ENCODE measurements around the gene KCNH2. TPM values are rescaled to one million over a fixed set of nuclear protein-coding genes. Genes with fewer than 3 reads are reported as not detected.

KCNH2 gene
- total and polyA plus RNA-seq, 2 donors (not counting 1 experiment from before 2014, with no cell fraction given), result 0.86 to 2.7 TPM

DNA sequence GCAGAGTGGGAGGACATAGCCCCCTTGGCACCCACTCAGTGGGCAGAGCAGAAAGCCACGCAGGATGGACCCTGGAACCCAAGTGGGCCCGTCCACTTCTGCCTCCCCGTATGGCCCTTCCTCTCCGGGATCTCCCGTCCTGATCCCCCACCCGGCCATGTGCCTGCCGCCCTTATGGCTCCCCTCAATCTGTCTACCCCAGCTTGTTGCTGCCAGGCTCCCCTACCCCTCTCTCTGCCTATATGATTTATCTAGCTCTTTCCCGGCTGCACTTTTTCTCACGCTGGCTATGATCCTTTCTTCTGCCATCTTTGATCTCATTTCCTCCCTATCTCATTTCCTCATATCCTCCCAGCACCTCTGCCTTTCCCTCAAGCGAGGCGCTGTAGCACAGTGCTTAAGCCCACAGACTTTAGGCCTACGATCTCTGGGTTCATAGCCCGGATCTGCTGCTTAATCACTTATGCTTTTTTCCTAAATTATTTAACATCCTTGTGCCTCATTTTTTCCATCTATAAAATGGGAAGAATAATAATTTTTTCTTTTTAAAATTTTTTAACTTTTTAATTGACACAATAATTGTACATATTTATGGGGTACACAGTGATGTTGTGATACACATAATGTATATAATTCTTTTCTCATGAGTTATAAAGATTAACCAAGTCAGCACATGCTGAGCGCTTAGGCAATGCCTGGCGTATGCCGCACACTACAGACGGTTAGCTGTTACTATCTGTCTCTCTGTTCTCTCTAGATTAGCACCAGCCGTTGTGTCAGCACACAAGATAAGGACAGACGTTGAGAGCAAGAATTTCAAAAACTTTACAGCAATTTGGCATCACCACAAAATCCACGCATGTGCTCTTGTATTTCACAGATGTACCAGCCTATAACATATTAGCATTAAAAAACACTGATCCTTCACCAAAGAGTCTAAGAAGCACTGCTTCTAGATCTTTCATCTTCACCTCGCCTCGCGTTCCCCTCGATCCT is 18.1 kb downstream of the KCNH2 start:
- peaks cover 3 to 5% of the 10 kb centered on the region in 2 donors for H3K4me1 ChIP-seq (ENCODE audit: control insufficient read depth in 2 of 2, insufficient read depth in 2 of 2, low read length in 2 of 2)
- H3K79me2 ChIP-seq (ENCODE audit: control insufficient read depth, insufficient read depth, low read length), result no peaks in the 10 kb centered on the region
- H3K27ac ChIP-seq (ENCODE audit: low read length in 2 of 2), result no peak overlapping the region
- no peaks in the 10 kb centered on the region for H3K36me3 ChIP-seq (replicated peaks in 1 of 2; ENCODE audit: control extremely low read depth in 1 of 2, control insufficient read depth in 1 of 2, extremely low read depth in 1 of 2, insufficient read depth in 2 of 2, low read length in 1 of 2)
- H3K4me3 ChIP-seq (ENCODE audit: control extremely low read depth in 1 of 5, extremely low read depth in 1 of 5, insufficient read depth in 1 of 5, low read depth in 2 of 5, low read length in 4 of 5), result no peak overlapping the region
- peaks cover 48% of the 10 kb centered on the region for H3K27me3 Mint-ChIP-seq
- H3K9ac ChIP-seq (ENCODE audit: low read length), result no peak overlapping the region
- POLR2A ChIA-PET, result no interaction called here
- H3K4me3 Mint-ChIP-seq, result no peak overlapping the region
- H4K20me1 ChIP-seq (ENCODE audit: control insufficient read depth, insufficient read depth, low read length, poor library complexity, severe bottlenecking), result no peaks in the 10 kb centered on the region
- no peaks in the 10 kb centered on the region for H3K9me3 Mint-ChIP-seq (ENCODE audit: insufficient read depth)
- H3K4me2 ChIP-seq (replicated peaks; ENCODE audit: low read depth, low read length, poor library complexity, severe bottlenecking), result no peak overlapping the region
- 54% methylated on average over 23 of the region's 24 CpGs for WGBS (ENCODE audit: insufficient coverage)
- peaks cover 0 to 9% (median 0%) of the 10 kb centered on the region in 3 donors for H3K9me3 ChIP-seq (ENCODE audit: control extremely low read depth in 1 of 3, control insufficient read depth in 2 of 3, insufficient read depth in 1 of 3, low read length in 2 of 3)
- CTCF ChIA-PET, result interaction anchor here (1.5 to 3.6 kb wide), 2 partner anchors 150 to 152 kb away, joined by 5 to 44 read pairs; no protein-coding TSS in a partner anchor
- TF ChIP-seq EZH2 (IDR thresholded peaks at IDR 0.05; ENCODE audit: borderline replicate concordance, insufficient read depth, low read depth, low read length, poor library complexity, severe bottlenecking), result no peak
- TF ChIP-seq, protein P1, sequence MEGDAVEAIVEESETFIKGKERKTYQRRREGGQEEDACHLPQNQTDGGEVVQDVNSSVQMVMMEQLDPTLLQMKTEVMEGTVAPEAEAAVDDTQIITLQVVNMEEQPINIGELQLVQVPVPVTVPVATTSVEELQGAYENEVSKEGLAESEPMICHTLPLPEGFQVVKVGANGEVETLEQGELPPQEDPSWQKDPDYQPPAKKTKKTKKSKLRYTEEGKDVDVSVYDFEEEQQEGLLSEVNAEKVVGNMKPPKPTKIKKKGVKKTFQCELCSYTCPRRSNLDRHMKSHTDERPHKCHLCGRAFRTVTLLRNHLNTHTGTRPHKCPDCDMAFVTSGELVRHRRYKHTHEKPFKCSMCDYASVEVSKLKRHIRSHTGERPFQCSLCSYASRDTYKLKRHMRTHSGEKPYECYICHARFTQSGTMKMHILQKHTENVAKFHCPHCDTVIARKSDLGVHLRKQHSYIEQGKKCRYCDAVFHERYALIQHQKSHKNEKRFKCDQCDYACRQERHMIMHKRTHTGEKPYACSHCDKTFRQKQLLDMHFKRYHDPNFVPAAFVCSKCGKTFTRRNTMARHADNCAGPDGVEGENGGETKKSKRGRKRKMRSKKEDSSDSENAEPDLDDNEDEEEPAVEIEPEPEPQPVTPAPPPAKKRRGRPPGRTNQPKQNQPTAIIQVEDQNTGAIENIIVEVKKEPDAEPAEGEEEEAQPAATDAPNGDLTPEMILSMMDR (IDR thresholded peaks at IDR 0.05), result no peak
- H3K27ac Mint-ChIP-seq, result no peak overlapping the region
- ATAC-seq (ENCODE audit: low read depth), result no peak
- H3K4me1 Mint-ChIP-seq, result peaks cover 2% of the 10 kb centered on the region
- peaks cover 0 to 66% (median 5%) of the 10 kb centered on the region in 4 experiments for H3K27me3 ChIP-seq (replicated peaks in 1 of 4; ENCODE audit: control extremely low read depth in 1 of 4, control insufficient read depth in 3 of 4, insufficient read depth in 4 of 4, low read length in 3 of 4)
- no peak overlapping the region for H2AFZ ChIP-seq (ENCODE audit: insufficient read depth, low read depth, low read length, poor library complexity, severe bottlenecking)
- intact Hi-C loops (cut with micrococcal nuclease), result no loop called here
- no peak for DNase-seq

- Histone ChIP-seq H3K27me3 (replicated peaks in 1 of 4; ENCODE audit: control extremely low read depth in 1 of 4, control insufficient read depth in 3 of 4, insufficient read depth in 4 of 4, low read length in 3 of 4) (peaks cover 0 to 60% (median 5%) of the 10 kb centered on the region in 4 experiments), H3K9me3 (ENCODE audit: control extremely low read depth in 1 of 3, control insufficient read depth in 2 of 3, insufficient read depth in 1 of 3, low read length in 2 of 3) (peaks cover 0 to 9% (median 0%) of the 10 kb centered on the region in 3 donors), H3K36me3 (replicated peaks in 1 of 2; ENCODE audit: control extremely low read depth in 1 of 2, control insufficient read depth in 1 of 2, extremely low read depth in 1 of 2, insufficient read depth in 2 of 2, low read length in 1 of 2) (no peaks in the 10 kb centered on the region), H4K20me1 (ENCODE audit: control insufficient read depth, insufficient read depth, low read length, poor library complexity, severe bottlenecking) (no peaks in the 10 kb centered on the region), H3K4me1 (ENCODE audit: control insufficient read depth in 2 of 2, insufficient read depth in 2 of 2, low read length in 2 of 2) (peaks cover 3 to 5% of the 10 kb centered on the region in 2 donors), H3K27ac (ENCODE audit: low read length in 2 of 2) (no peak overlapping the region), H3K4me2 (replicated peaks; ENCODE audit: low read depth, low read length, poor library complexity, severe bottlenecking) (no peak overlapping the region), H3K4me3 (ENCODE audit: control extremely low read depth in 1 of 5, extremely low read depth in 1 of 5, insufficient read depth in 1 of 5, low read depth in 2 of 5, low read length in 4 of 5) (no peak overlapping the region), H3K9ac (ENCODE audit: low read length) (no peak overlapping the region), H3K79me2 (ENCODE audit: control insufficient read depth, insufficient read depth, low read length) (no peaks in the 10 kb centered on the region), H2AFZ (ENCODE audit: insufficient read depth, low read depth, low read length, poor library complexity, severe bottlenecking) (no peak overlapping the region)
- DNase-seq, result no peak
- H3K27me3 Mint-ChIP-seq, result peaks cover 56% of the 10 kb centered on the region
- no peak overlapping the region for H3K4me3 Mint-ChIP-seq
- peaks cover 2% of the 10 kb centered on the region for H3K4me1 Mint-ChIP-seq
- CTCF ChIA-PET, result interaction anchor here (1.5 kb wide), 1 partner anchor 153 kb away, joined by 5 read pairs; no protein-coding TSS in a partner anchor
- no peak for ATAC-seq (ENCODE audit: low read depth)
- WGBS (ENCODE audit: insufficient coverage), result 80% methylated on average over 3 of the region's 3 CpGs
- no peak overlapping the region for H3K27ac Mint-ChIP-seq
- intact Hi-C loops (cut with micrococcal nuclease), result no loop called here
- TF ChIP-seq, protein P1 (IDR thresholded peaks at IDR 0.05), result no peak
- TF ChIP-seq EZH2 (IDR thresholded peaks at IDR 0.05; ENCODE audit: borderline replicate concordance, insufficient read depth, low read depth, low read length, poor library complexity, severe bottlenecking), result no peak
- POLR2A ChIA-PET, result interaction anchor here (0.7 kb wide), 1 partner anchor 54 kb away, joined by 3 read pairs; no protein-coding TSS in a partner anchor
- no peaks in the 10 kb centered on the region for H3K9me3 Mint-ChIP-seq (ENCODE audit: insufficient read depth)
These were observed 19.0 kb downstream of the KCNH2 start for GRCh38 chr7:150959081-150959480.
